Measurements from ENCODE around the gene LENG9.

LENG9 gene

DNA sequence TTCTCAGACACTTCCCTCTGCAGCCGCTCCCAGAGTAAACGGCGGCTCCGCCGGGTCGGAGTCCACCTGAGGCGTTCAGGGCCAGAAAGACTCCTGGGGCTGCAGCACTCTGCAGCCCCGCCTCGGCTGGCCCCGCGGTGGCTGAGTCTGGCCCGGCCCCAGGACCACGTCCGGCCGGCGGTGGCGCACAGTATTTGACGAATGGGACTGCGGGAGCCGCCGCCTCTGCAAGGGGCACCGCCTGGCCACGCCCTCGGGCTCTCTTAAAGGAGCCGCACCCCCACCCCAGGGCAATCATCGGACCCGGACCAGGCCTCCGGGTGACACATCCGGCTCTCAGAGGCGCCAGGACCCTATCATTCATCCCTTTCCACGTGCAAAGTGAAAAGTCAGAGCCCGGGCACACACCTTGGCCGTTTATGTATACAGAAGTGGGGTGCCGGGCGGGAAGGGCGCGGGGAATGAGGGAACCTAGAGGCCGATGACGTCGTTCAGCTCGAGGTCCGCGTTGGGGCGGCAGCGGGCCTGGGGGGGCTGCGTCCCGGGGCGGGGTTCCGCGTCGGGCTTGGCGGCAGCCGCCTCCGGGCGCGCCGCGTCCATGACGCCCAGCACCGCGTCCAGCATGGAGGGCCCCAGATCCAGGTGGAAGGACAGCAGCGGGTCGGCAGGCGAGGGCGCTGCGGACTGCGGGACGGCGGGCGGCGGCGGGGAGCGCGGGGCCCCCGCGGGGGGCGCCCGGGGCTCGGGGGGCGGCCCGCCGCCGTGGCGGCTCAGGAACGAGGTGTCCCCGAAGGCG is 1.2 kb upstream of the LENG9 start:
- H3K9ac ChIP-seq (ENCODE audit: low read length): peak overlapping the region; percentile 68
- TF ChIP-seq EZH2phosphoT487 (IDR thresholded peaks at IDR 0.05; ENCODE audit: low read length): no peak
- TF ChIP-seq CTCF (IDR thresholded peaks at IDR 0.05; ENCODE audit: low read length): no peak
- TF ChIP-seq EZH2 (optimal IDR thresholded peaks at IDR 0.05; ENCODE audit: low read depth, low read length): no peak
- peaks cover 5% of the 10 kb centered on the region; the same call in 1 of the 2 replicates for H3K4me1 ChIP-seq (ENCODE audit: low read length)
- H3K9me3 ChIP-seq (replicated peaks; ENCODE audit: insufficient read depth, low read length): no peaks in the 10 kb centered on the region
- peaks cover 34% of the 10 kb centered on the region for H3K27me3 ChIP-seq (replicated peaks; ENCODE audit: insufficient read depth, low read length)
- H3K36me3 ChIP-seq (replicated peaks; ENCODE audit: insufficient read depth, low read length): no peaks in the 10 kb centered on the region
- H3K27ac ChIP-seq (ENCODE audit: low read length): peak overlapping the region; percentile 94
- peak overlapping the region; percentile 72 for H3K4me3 ChIP-seq (ENCODE audit: low read length)
- peak overlapping the region; percentile 76 for H2AFZ ChIP-seq (ENCODE audit: low read length)
- no peaks in the 10 kb centered on the region for H4K20me1 ChIP-seq (ENCODE audit: insufficient read depth, low read length)
- peaks cover 7% of the 10 kb centered on the region; the same call in 1 of the 2 replicates for H3K79me2 ChIP-seq (ENCODE audit: low read length)
- H3F3A ChIP-seq (ENCODE audit: insufficient read depth, low read length): peaks cover 9% of the 10 kb centered on the region
- H3K4me2 ChIP-seq (ENCODE audit: low read depth, low read length): peak overlapping the region; percentile 93
- peak; percentile 89 for DNase-seq
- no peaks in the 10 kb centered on the region for H3K9me2 ChIP-seq (replicated peaks; ENCODE audit: insufficient read depth, low read length)

DNA sequence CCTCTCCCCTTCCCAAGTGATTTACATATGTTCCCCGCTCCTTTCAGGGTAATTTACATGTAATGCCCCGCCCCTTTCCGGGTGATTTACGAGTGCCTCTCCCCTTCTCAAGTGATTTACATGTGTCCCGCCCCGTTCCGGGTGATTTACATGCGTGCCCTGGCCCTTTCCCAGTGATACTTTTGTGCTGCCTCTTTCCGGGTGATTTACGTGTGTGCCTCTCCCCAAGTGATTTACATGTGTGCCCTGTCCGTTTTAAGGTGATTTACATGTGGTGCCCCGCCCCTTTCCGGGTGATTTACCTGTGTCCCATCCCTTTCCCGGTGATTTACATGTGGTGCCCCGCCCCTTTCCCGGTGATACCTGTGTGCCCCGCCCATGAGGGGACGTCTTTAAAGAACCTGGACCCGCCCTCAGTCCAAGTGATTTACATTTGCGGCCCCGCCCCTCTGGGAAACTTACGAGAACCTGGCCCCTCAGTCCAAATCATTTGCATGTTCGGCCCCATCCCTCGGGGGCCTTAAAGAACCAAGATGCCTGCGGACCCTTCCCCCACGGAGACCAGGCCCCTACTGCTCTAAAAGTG is 559 bp upstream of the LENG9 start:
- Histone ChIP-seq H3K36me3 (replicated peaks; ENCODE audit: insufficient read depth, low read length) (no peaks in the 10 kb centered on the region), H3K27ac (ENCODE audit: low read length) (peak overlapping the region; percentile 94), H3K27me3 (replicated peaks; ENCODE audit: insufficient read depth, low read length) (peaks cover 27% of the 10 kb centered on the region), H3K79me2 (ENCODE audit: low read length) (peaks cover 14% of the 10 kb centered on the region; the same call in 1 of the 2 replicates), H2AFZ (ENCODE audit: low read length) (peak overlapping the region; percentile 76), H3K9ac (ENCODE audit: low read length) (peak overlapping the region; percentile 68), H3K9me2 (replicated peaks; ENCODE audit: insufficient read depth, low read length) (no peaks in the 10 kb centered on the region), H3F3A (ENCODE audit: insufficient read depth, low read length) (peaks cover 11% of the 10 kb centered on the region), H3K4me1 (ENCODE audit: low read length) (peaks cover 5% of the 10 kb centered on the region; the same call in 1 of the 2 replicates), H3K4me2 (ENCODE audit: low read depth, low read length) (peak overlapping the region; percentile 93), H3K4me3 (ENCODE audit: low read length) (peak overlapping the region; percentile 72), H4K20me1 (ENCODE audit: insufficient read depth, low read length) (peaks cover under 1% of the 10 kb centered on the region; the same call in 1 of the 2 replicates), H3K9me3 (replicated peaks; ENCODE audit: insufficient read depth, low read length) (no peaks in the 10 kb centered on the region)
- DNase-seq: peak; percentile 98
- TF ChIP-seq CTCF (IDR thresholded peaks at IDR 0.05; ENCODE audit: low read length): no peak
- no peak for TF ChIP-seq EZH2phosphoT487 (IDR thresholded peaks at IDR 0.05; ENCODE audit: low read length)
- TF ChIP-seq EZH2 (optimal IDR thresholded peaks at IDR 0.05; ENCODE audit: low read depth, low read length): no peak

DNA sequence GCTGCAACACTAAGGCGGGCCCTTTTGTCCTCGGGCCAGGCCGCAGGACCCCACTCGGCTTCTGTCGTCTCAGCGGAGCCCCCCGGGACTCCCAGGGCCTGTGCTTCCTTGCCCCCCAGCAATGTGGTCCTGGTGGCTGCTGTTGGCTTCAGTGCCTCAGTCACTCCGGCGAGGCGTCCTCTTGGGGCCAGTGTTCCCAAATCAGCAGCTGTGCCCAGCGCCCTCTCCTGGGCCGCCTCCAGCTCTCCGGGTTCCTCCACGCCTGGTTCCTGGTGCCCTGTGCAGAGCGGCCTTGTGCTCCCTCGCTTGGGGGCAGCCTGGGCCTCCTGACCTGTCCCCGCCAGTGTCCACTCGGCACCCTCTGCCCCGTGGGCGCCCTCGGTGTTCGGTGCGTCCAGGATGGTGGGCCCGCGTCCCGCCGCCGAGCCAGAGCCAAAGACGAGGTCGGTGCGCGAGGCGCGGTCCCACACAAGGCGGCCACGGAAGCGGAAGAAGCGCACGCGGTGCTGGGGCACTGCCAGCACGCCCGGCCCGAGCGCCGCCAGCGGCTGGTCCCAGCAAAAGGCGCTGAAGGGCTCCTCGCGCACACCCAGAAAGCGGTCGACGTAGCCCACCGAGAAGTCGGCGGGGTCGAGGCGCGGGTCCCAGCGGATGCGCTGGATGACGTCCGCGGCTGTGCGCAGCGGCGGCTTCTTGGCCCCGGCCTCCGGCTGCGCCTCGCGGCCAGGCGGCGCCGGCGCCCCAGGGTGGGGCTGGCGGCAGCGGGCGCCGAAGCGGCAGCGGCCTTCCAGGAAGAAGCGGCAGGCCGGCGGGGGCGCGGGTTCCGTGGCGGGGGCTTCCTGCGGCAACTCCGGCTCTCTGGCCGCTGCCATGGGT is 685 bp downstream of the LENG9 start:
- H3F3A ChIP-seq (ENCODE audit: insufficient read depth, low read length): peaks cover 16% of the 10 kb centered on the region
- H4K20me1 ChIP-seq (ENCODE audit: insufficient read depth, low read length): peaks cover 6% of the 10 kb centered on the region
- peaks cover 26% of the 10 kb centered on the region; the same call in 1 of the 2 replicates for H3K79me2 ChIP-seq (ENCODE audit: low read length)
- H3K9me3 ChIP-seq (replicated peaks; ENCODE audit: insufficient read depth, low read length): no peaks in the 10 kb centered on the region
- TF ChIP-seq EZH2 (optimal IDR thresholded peaks at IDR 0.05; ENCODE audit: low read depth, low read length) (no peak), CTCF (IDR thresholded peaks at IDR 0.05; ENCODE audit: low read length) (no peak), EZH2phosphoT487 (IDR thresholded peaks at IDR 0.05; ENCODE audit: low read length) (no peak)
- peak overlapping the region; percentile 93 for H3K4me2 ChIP-seq (ENCODE audit: low read depth, low read length)
- H3K27ac ChIP-seq (ENCODE audit: low read length): peak overlapping the region; percentile 94; the same call in 1 of the 2 replicates
- H3K27me3 ChIP-seq (replicated peaks; ENCODE audit: insufficient read depth, low read length): peaks cover 15% of the 10 kb centered on the region
- H3K36me3 ChIP-seq (replicated peaks; ENCODE audit: insufficient read depth, low read length): 0 out of 2 replicates have a peak, but pooled peaks cover 3% of the 10 kb centered on the region
- H2AFZ ChIP-seq (ENCODE audit: low read length): peak overlapping the region; percentile 83
- H3K9ac ChIP-seq (ENCODE audit: low read length): peak overlapping the region; percentile 75
- peaks cover 5% of the 10 kb centered on the region; the same call in 1 of the 2 replicates for H3K4me1 ChIP-seq (ENCODE audit: low read length)
- H3K4me3 ChIP-seq (ENCODE audit: low read length): peak overlapping the region; percentile 72
- DNase-seq: peak; percentile 59
- no peaks in the 10 kb centered on the region for H3K9me2 ChIP-seq (replicated peaks; ENCODE audit: insufficient read depth, low read length)

All from MM.1S (cell line).